IMR-90 (cell line): Measurements from ENCODE around the gene ESPL1. TPM values are rescaled to one million over a fixed set of nuclear protein-coding genes. Genes with fewer than 3 reads are reported as not detected.
A peak's percentile ranks its signal among the peaks of the same experiment; 100 is the strongest.

Experiments
- ATAC-seq: fragments of 200-7000 bp; cut with Tn5 transposase; 2 replicates; pipeline ENCODE4 v1.9.1; 2020; ENCODE audit warnings: low read depth, mild to moderate bottlenecking, moderate library complexity
- BruUV-seq: library from RNA; stranded (reverse); fragments of 400-500 nt; replicated peaks from 2 replicates; lab custom pipeline; 2021; lab: Mats Ljungman, UMichigan
- CTCF ChIA-PET: fragments of 300-600 bp; formaldehyde crosslinking; extraction: SDS; loops from one replicate; lab custom pipeline; 2021; ENCODE audit warnings: antibody characterized with exemption; lab: Yijun Ruan, JAX
- POLR2A ChIA-PET: fragments of 300-600 bp; sonication (Branson Sonifier 250); formaldehyde crosslinking; loops from one replicate; lab custom pipeline; 2022; ENCODE audit warnings: antibody characterized with exemption; ENCODE audit not compliant: unreplicated experiment; lab: Charles Lee
- DNase-seq: peaks from one replicate; pipeline ENCODE4 v3.0.0; 2013
- H2AFZ ChIP-seq: replicated peaks from 2 replicates; pipeline ENCODE3; 2013; ENCODE audit warnings: low read length, mild to moderate bottlenecking; ENCODE audit not compliant: poor library complexity
- H2AK5ac ChIP-seq: 2 replicates; pipeline ENCODE4 v1.6.1; 2013; ENCODE audit warnings: low read depth, low read length, inconsistent platforms
- H2AK9ac ChIP-seq: replicated peaks from 2 replicates; pipeline ENCODE3; 2013; ENCODE audit warnings: mild to moderate bottlenecking, low read depth, low read length, moderate library complexity; ENCODE audit not compliant: poor library complexity
- H2BK120ac ChIP-seq: 2 replicates; pipeline ENCODE4 v1.6.1; 2013; ENCODE audit warnings: low read depth, low read length, inconsistent platforms
- H2BK15ac ChIP-seq: 3 replicates; pipeline ENCODE4 v1.6.1; 2013; ENCODE audit warnings: low read depth, low read length, inconsistent platforms
- H2BK20ac ChIP-seq: 2 replicates; pipeline ENCODE4 v1.6.1; 2013; ENCODE audit warnings: low read depth, mild to moderate bottlenecking, inconsistent platforms, low read length, moderate library complexity
- H2BK5ac ChIP-seq: 2 replicates; pipeline ENCODE4 v1.6.1; 2013; ENCODE audit warnings: mild to moderate bottlenecking, low read depth, low read length, inconsistent platforms; ENCODE audit not compliant: poor library complexity, severe bottlenecking
- H3K14ac ChIP-seq: replicated peaks from 2 replicates; pipeline ENCODE4 v1.6.1; 2013; ENCODE audit warnings: low read depth, low read length, inconsistent platforms
- H3K18ac ChIP-seq: 2 replicates; pipeline ENCODE4 v1.6.1; 2013; ENCODE audit warnings: low read depth, low read length, control low read depth
- H3K23ac ChIP-seq: 2 replicates; pipeline ENCODE4 v1.6.1; 2013; ENCODE audit warnings: low read depth, low read length, inconsistent platforms
- H3K27ac ChIP-seq: 2 replicates; pipeline ENCODE4 v1.5.1; 2013; ENCODE audit warnings: mild to moderate bottlenecking, control low read depth, low read length; ENCODE audit not compliant: insufficient read depth
- H3K27me3 ChIP-seq: 2 replicates; pipeline ENCODE4 v1.6.1; 2013; ENCODE audit warnings: low read length; ENCODE audit not compliant: control insufficient read depth, insufficient read depth
- H3K36me3 ChIP-seq: 2 replicates; pipeline ENCODE4 v1.6.1; 2013; ENCODE audit warnings: low read length, mixed read lengths; ENCODE audit not compliant: control insufficient read depth, insufficient read depth
- H3K4ac ChIP-seq: 2 replicates; pipeline ENCODE4 v1.6.1; 2013; ENCODE audit warnings: low read depth, low read length, inconsistent platforms
- H3K4me1 ChIP-seq: 2 replicates; pipeline ENCODE4 v1.6.1; 2013; ENCODE audit warnings: low read length, mixed read lengths; ENCODE audit not compliant: control insufficient read depth, insufficient read depth
- H3K4me2 ChIP-seq: 2 replicates; pipeline ENCODE4 v1.6.1; 2013; ENCODE audit warnings: low read depth, mild to moderate bottlenecking, control low read depth, low read length, moderate library complexity
- H3K4me3 ChIP-seq: 2 replicates; pipeline ENCODE4 v1.5.1; 2013; ENCODE audit warnings: low read depth, mild to moderate bottlenecking, control low read depth, low read length, moderate library complexity; ENCODE audit not compliant: insufficient read depth
- H3K56ac ChIP-seq: 2 replicates; pipeline ENCODE4 v1.6.1; 2013; ENCODE audit warnings: low read length, inconsistent platforms; ENCODE audit not compliant: insufficient read depth; ENCODE audit errors: extremely low read depth
- H3K79me1 ChIP-seq, 2 experiments: 2 replicates each; pipeline ENCODE4 v1.6.1; 2013; ENCODE audit warnings: low read length in 2 of 2, inconsistent platforms in 1 of 2, low read depth in 1 of 2
- H3K9ac ChIP-seq: 2 replicates; pipeline ENCODE4 v1.6.1; 2013; ENCODE audit warnings: low read depth, low read length, control low read depth
- H3K9me1 ChIP-seq: 2 replicates; pipeline ENCODE4 v1.6.1; 2013; ENCODE audit warnings: low read length, inconsistent platforms; ENCODE audit not compliant: insufficient read depth
- H3K9me3 ChIP-seq: 2 replicates; pipeline ENCODE4 v1.6.1; 2013; ENCODE audit warnings: low read length; ENCODE audit not compliant: control insufficient read depth, insufficient read depth
- H4K20me1 ChIP-seq: 2 replicates; pipeline ENCODE4 v1.6.1; 2013; ENCODE audit warnings: low read length, inconsistent platforms; ENCODE audit not compliant: insufficient read depth
- H4K5ac ChIP-seq: 2 replicates; pipeline ENCODE4 v1.6.1; 2013; ENCODE audit warnings: mild to moderate bottlenecking, low read depth, low read length, control low read depth
- H4K8ac ChIP-seq, 2 experiments: 2 replicates each; pipeline ENCODE4 v1.6.1; 2013; ENCODE audit warnings: low read depth in 2 of 2, low read length in 2 of 2, control low read depth in 1 of 2, inconsistent platforms in 1 of 2
- H4K91ac ChIP-seq: 2 replicates; pipeline ENCODE4 v1.6.1; 2013; ENCODE audit warnings: low read depth, low read length, inconsistent platforms; ENCODE audit not compliant: insufficient read depth
- BHLHE40 ChIP-seq: fragments of 150-350 bp; IDR thresholded peaks from 2 replicates; pipeline ENCODE4 v1.6.1; 2016; ENCODE audit warnings: mild to moderate bottlenecking, low read depth, low read length
- FOS ChIP-seq: fragments of 150-350 bp; IDR thresholded peaks from 2 replicates; pipeline ENCODE4 v1.6.1; 2016; ENCODE audit warnings: low read depth, low read length
- MAFK ChIP-seq: IDR thresholded peaks from 2 replicates; pipeline ENCODE4 v1.6.1; 2012; ENCODE audit warnings: low read depth, low read length, improper control_type of control experiment
- MAZ ChIP-seq: IDR thresholded peaks from 2 replicates; pipeline ENCODE4 v1.6.1; 2012; ENCODE audit warnings: low read depth, mild to moderate bottlenecking, low read length, improper control_type of control experiment, moderate library complexity, borderline replicate concordance
- MXI1 ChIP-seq: IDR thresholded peaks from 2 replicates; pipeline ENCODE4 v1.6.1; 2012; ENCODE audit warnings: low read depth, mild to moderate bottlenecking, low read length, moderate library complexity, borderline replicate concordance
- NFE2L2 ChIP-seq: fragments of 150-350 bp; IDR thresholded peaks from 2 replicates; pipeline ENCODE4 v1.6.1; 2016; ENCODE audit warnings: low read depth, mild to moderate bottlenecking, low read length
- POLR2A ChIP-seq: IDR thresholded peaks from 2 replicates; pipeline ENCODE4 v1.6.1; 2012; ENCODE audit warnings: mild to moderate bottlenecking, low read depth, low read length
- RAD21 ChIP-seq: IDR thresholded peaks from 2 replicates; pipeline ENCODE4 v1.6.1; 2012; ENCODE audit warnings: low read length, improper control_type of control experiment
- RCOR1 ChIP-seq: IDR thresholded peaks from 2 replicates; pipeline ENCODE4 v1.6.1; 2012; ENCODE audit warnings: mild to moderate bottlenecking, low read length, improper control_type of control experiment; ENCODE audit not compliant: insufficient replicate concordance
- RFX5 ChIP-seq: IDR thresholded peaks from 2 replicates; pipeline ENCODE4 v1.8.0; 2012; ENCODE audit warnings: low read depth, mild to moderate bottlenecking, low read length, moderate library complexity
- SMC3 ChIP-seq: fragments of 150-350 bp; IDR thresholded peaks from 2 replicates; pipeline ENCODE4 v1.6.1; 2016; ENCODE audit warnings: low read depth, mild to moderate bottlenecking, antibody characterized with exemption, low read length, moderate library complexity
- USF2 ChIP-seq: fragments of 150-350 bp; IDR thresholded peaks from 2 replicates; pipeline ENCODE4 v1.6.1; 2017; ENCODE audit warnings: mild to moderate bottlenecking, antibody characterized with exemption, low read length, low read depth
- WGBS, 2 experiments: methylation state at CpG; one replicate each; pipeline versions ENCODE4 v1.1.5 to v1.1.7; 2013; ENCODE audit warnings: missing lambda C conversion rate in 2 of 2; ENCODE audit not compliant: insufficient read length in 1 of 2; ENCODE audit errors: extremely low coverage in 2 of 2; 5-methylcytosine and 5-hydroxymethylcytosine counted together
- dilution Hi-C: fragments of 300-500 bp; cut with HindIII; formaldehyde crosslinking; loops from one replicate; pipeline ENCODE4 v1.14.3; 2018; ENCODE audit warnings: low sequenced_read_pairs; ENCODE audit not compliant: unreplicated experiment
- in situ Hi-C: fragments of 300-500 bp; cut with MboI; formaldehyde crosslinking; loops from 3 replicates; pipeline ENCODE4 v1.14.3; 2019; ENCODE audit warnings: low sequenced_read_pairs, inconsistent platforms, mixed read lengths
- intact Hi-C: fragments of 100-400 bp; cut with micrococcal nuclease; formaldehyde crosslinking; loops from 2 replicates; pipeline ENCODE4 v1.10.0; 2022
- polyA plus RNA-seq, 3 experiments: library from polyadenylated mRNA; depleted of rRNA; stranded (reverse); fragments of >200 nt; gene quantifications; 2 replicates each; pipeline ENCODE4 v1.2.3, GENCODE V29; 2012; ENCODE audit warnings: low replicate concordance in 1 of 3
- total RNA-seq: library from RNA; depleted of rRNA; stranded (reverse); fragments of >200 nt; gene quantifications from 2 replicates; pipeline ENCODE4 v1.2.3, GENCODE V29; 2012
- TF ChIP-seq, protein P1 (sequence below): conservative IDR thresholded peaks from 2 replicates; pipeline ENCODE4 v1.5.1; 2012; ENCODE audit warnings: mild to moderate bottlenecking, low read depth, low read length, improper control_type of control experiment

ESPL1 gene
- total and polyA plus RNA-seq, 2 of the 4 experiments (the other 2 are of a cell fraction): 6.5 to 9.2 TPM

DNA sequence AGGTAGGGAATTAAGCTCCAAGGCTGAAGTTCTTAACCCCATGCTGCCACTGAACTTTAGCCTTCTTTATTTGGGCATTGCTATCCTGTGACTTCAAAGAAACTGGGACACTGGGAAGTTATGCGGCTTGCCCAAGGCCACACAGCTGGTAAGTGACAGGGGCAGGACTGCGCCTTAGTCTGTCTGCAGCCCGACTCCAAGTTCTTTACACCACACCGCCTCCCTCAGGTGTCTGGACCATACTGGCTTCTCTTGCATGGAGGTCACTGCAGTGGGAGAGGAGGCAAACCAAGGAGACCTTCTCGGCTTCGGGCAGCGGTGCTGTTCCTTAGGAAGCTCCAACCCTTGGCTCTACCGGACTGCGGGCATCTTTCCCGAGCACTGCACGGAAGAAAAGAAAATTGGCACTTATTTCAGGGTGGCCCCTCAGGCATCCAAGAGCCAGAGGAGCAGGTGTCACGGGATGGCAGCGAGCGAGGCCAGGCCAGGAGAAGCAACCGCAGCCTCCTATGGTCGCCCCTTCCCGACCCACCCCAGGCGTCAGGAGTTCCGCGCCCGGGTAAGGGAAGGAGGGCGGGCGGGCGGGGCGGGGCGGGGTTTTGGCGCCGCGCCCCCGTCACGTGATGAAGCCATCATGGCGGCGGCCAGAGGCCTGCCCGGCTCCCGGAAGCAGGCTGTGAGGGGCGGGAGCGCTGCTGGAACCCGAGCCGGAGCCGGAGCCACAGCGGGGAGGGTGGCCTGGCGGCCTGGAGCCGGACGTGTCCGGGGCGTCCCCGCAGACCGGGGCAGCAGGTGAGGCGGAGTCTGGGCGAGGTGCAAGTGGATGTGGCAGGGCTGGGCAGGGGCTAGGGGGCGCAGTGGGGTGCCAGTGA is 16.4 kb upstream of the ESPL1 start:
- peaks cover 11% of the 10 kb centered on the region for H3K4me1 ChIP-seq
- H3K79me1 ChIP-seq: peaks cover 27 to 39% of the 10 kb centered on the region in 2 experiments
- peak overlapping the region; percentile 89 for H2BK5ac ChIP-seq
- no TSS peak for BruUV-seq
- peak overlapping the region; percentile 57; the same call in 1 of the 2 replicates for H2BK120ac ChIP-seq
- H2AFZ ChIP-seq: peak overlapping the region; percentile 98
- peak overlapping the region; percentile 3; the same call in 1 of the 3 replicates for H2BK15ac ChIP-seq
- POLR2A ChIA-PET: interaction anchor here (0.6 to 1.0 kb wide), 2 partner anchors 44 to 47 kb away, joined by 3 to 7 read pairs; partner anchors contain the start of gene MYG1
- peak overlapping the region; percentile 57 for H3K56ac ChIP-seq
- peak; percentile 63; the same call in 1 of the 2 replicates for TF ChIP-seq MAZ
- peak; percentile 67 for TF ChIP-seq POLR2A
- TF ChIP-seq MXI1: peak; percentile 43; the same call in 1 of the 2 replicates
- no peak for TF ChIP-seq NFE2L2
- no peak for TF ChIP-seq RCOR1
- TF ChIP-seq BHLHE40: peak; percentile 54; the same call in 1 of the 2 replicates
- TF ChIP-seq, protein P1, sequence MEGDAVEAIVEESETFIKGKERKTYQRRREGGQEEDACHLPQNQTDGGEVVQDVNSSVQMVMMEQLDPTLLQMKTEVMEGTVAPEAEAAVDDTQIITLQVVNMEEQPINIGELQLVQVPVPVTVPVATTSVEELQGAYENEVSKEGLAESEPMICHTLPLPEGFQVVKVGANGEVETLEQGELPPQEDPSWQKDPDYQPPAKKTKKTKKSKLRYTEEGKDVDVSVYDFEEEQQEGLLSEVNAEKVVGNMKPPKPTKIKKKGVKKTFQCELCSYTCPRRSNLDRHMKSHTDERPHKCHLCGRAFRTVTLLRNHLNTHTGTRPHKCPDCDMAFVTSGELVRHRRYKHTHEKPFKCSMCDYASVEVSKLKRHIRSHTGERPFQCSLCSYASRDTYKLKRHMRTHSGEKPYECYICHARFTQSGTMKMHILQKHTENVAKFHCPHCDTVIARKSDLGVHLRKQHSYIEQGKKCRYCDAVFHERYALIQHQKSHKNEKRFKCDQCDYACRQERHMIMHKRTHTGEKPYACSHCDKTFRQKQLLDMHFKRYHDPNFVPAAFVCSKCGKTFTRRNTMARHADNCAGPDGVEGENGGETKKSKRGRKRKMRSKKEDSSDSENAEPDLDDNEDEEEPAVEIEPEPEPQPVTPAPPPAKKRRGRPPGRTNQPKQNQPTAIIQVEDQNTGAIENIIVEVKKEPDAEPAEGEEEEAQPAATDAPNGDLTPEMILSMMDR: peak; percentile 41
- TF ChIP-seq FOS: no peak
- peak; percentile 89 for TF ChIP-seq USF2
- TF ChIP-seq RFX5: no peak
- TF ChIP-seq MAFK: no peak
- TF ChIP-seq RAD21: peak; percentile 51
- TF ChIP-seq SMC3: peak; percentile 38
- H3K9me3 ChIP-seq: no peaks in the 10 kb centered on the region
- peaks cover 16% of the 10 kb centered on the region for H3K36me3 ChIP-seq
- peak overlapping the region; percentile 88 for H4K91ac ChIP-seq
- peak overlapping the region; percentile 90 for H3K4ac ChIP-seq
- peak overlapping the region; percentile 83 for H3K23ac ChIP-seq
- peaks cover 19% of the 10 kb centered on the region for H3K9me1 ChIP-seq
- intact Hi-C loops: loop anchor here (1.0 to 2.0 kb wide), 2 partner anchors 34 to 39 kb away; no protein-coding TSS in a partner anchor
- H4K8ac ChIP-seq: peak overlapping the region; percentile 49 to 90
- H4K20me1 ChIP-seq: no peaks in the 10 kb centered on the region; the same call in 1 of the 2 replicates
- peak overlapping the region; percentile 11; the same call in 1 of the 2 replicates for H2BK20ac ChIP-seq
- dilution Hi-C loops: no loop called here
- H3K27ac ChIP-seq: peak overlapping the region; percentile 93
- peak overlapping the region; percentile 89 for H3K4me2 ChIP-seq
- CTCF ChIA-PET: interaction anchor here (0.9 to 1.4 kb wide), 4 partner anchors 33 to 93 kb away, joined by 3 to 5 read pairs (median 4); no protein-coding TSS in a partner anchor
- peak; percentile 64 for DNase-seq
- in situ Hi-C loops: no loop called here
- peak overlapping the region; percentile 94 for H3K14ac ChIP-seq
- H4K5ac ChIP-seq: peak overlapping the region; percentile 84
- ATAC-seq: peak; percentile 91
- peak overlapping the region; percentile 98 for H2AK9ac ChIP-seq
- H2AK5ac ChIP-seq: peak overlapping the region; percentile 87
- peak overlapping the region; percentile 39 for H3K18ac ChIP-seq
- peak overlapping the region; percentile 95 for H3K9ac ChIP-seq
- peak overlapping the region; percentile 85 for H3K4me3 ChIP-seq
- no peaks in the 10 kb centered on the region for H3K27me3 ChIP-seq
- WGBS, 2 experiments: 0% methylated on average over 13 of the region's 51 CpGs; no CpG with 5 or more reads in 1 of the 2 experiments
